Fibroblast of villous mesenchyme (primary cell): ENCODE measurements around the gene TICRR. TPM values are rescaled to one million over a fixed set of nuclear protein-coding genes. Genes with fewer than 3 reads are reported as not detected.
A peak's percentile ranks its signal among the peaks of the same experiment; 100 is the strongest.

Experiments used
- DNase-seq: peaks from one replicate; pipeline ENCODE4 v3.0.0-alpha.2; 2010; ENCODE audit warnings: low read depth
- H3K4me3 ChIP-seq: 2 replicates; pipeline ENCODE4 v1.5.1; 2011; ENCODE audit warnings: low read depth, mild to moderate bottlenecking, low read length
- CTCF ChIP-seq: IDR thresholded peaks from 2 replicates; pipeline ENCODE4 v1.5.1; 2012; ENCODE audit warnings: low read depth, mild to moderate bottlenecking, low read length; ENCODE audit not compliant: insufficient read depth
- total RNA-seq: library from RNA; depleted of rRNA; stranded (reverse); fragments of >200 nt; gene quantifications from 2 replicates; pipeline ENCODE4 v1.2.3, GENCODE V29; 2012

The TICRR gene
- total RNA-seq, 1 donor = 5.2 TPM

DNA sequence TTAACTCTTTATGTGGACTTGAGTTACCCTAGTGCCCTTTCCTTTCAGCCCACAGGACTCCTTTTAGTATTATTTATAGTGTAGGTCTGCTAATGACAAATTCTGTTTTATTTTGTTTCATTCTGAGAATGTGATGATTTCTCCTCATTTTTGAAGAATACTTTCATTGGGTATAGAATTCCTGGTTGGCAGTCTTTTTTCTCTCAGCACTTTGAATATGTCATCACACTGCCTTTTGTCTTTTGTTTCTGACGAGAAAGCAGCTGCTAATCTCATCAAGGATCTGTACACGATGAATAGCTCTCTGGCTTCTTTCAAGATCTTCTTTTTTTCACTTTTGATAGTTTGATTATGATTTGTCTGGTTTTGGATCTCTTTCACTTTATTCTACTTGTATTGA, 37.8 kb downstream of the TICRR start:
- TF ChIP-seq CTCF = no peak
- no peak for DNase-seq
- H3K4me3 ChIP-seq = no peak overlapping the region

- peak; percentile 23 for DNase-seq
- no peak for TF ChIP-seq CTCF
- no peak overlapping the region for H3K4me3 ChIP-seq
Observed at GRCh38 chr15:89614164-89614563, 38.9 kb downstream of the TICRR start.

DNA sequence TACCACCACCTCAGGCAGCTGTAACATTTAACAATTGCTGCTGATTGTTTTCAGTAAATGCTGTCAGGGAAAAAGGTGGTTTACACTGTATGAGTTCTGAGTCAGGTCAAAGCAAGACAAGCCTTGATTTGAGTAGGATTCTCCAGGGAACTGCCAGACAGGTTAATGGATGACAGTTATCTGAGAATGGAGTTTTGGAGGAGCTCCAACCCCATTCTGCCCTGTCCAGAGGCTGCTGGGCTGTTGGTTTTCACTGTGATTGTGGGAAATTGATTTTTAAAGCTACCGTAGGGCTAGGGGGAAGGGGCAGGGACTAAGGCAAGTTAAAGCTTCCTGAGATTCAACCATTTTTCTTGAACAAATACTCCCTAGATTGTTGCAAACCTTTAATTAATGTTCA, 39.9 kb downstream of the TICRR start:
- DNase-seq = no peak
- no peak for TF ChIP-seq CTCF

GRCh38 chr15:89616228-89616627, 41.0 kb downstream of the TICRR start:
- no peak overlapping the region for H3K4me3 ChIP-seq
- no peak for DNase-seq
- no peak for TF ChIP-seq CTCF

More for the DNA sequence above, 39.9 kb downstream of the TICRR start:
- no peak overlapping the region for H3K4me3 ChIP-seq

- TF ChIP-seq CTCF = no peak
Observed at GRCh38 chr15:89621547-89621946, 46.3 kb downstream of the TICRR start.

GRCh38 chr15:89623165-89623564, 47.9 kb downstream of the TICRR start:
- no peak overlapping the region for H3K4me3 ChIP-seq
- TF ChIP-seq CTCF = no peak
- no peak for DNase-seq

More at GRCh38 chr15:89621547-89621946, 46.3 kb downstream of the TICRR start:
- no peak overlapping the region for H3K4me3 ChIP-seq
- DNase-seq = no peak

DNA sequence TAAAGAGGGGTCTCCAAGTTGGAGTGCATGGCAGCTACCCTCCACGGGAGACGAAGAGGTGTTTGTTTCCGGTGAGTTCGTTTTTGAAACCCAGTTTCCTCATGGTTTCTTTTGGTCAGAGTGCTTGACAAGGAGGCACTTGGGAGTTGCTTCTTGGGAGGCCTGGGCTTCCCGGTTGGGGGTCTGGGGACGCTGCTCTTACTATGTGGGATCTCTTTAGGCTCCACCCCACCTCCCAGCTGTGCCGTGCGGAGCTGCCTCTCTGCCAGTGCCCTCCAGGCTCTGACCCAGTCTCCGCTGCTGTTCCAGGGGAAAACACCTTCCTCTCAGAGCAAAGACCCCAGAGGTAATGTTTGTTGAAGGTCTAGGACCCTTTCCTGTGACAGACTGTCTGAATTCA, 50.4 kb downstream of the TICRR start:
- TF ChIP-seq CTCF = no peak
- DNase-seq = no peak

More for the DNA sequence above, 50.4 kb downstream of the TICRR start:
- no peak overlapping the region for H3K4me3 ChIP-seq
